ENCODE data around the gene SPON1. TPM values are rescaled to one million over a fixed set of nuclear protein-coding genes. Genes with fewer than 3 reads are reported as not detected.

Gene SPON1
- total RNA-seq, 1 experiment from 2014 or later, result 6.4 TPM

- Mint-ChIP-seq H3K4me1 (peaks cover 8% of the 10 kb centered on the region), H3K4me3 (no peak overlapping the region), H3K27ac (no peak overlapping the region), H3K36me3 (no peaks in the 10 kb centered on the region), H3K27me3 (ENCODE audit: low read depth) (peaks cover 2% of the 10 kb centered on the region), H3K9me3 (no peaks in the 10 kb centered on the region)
- no peak for TF ChIP-seq ZNF219 (CRISPR knock-in tag; IDR thresholded peaks at IDR 0.05; ENCODE audit: borderline replicate concordance)
- no peak for TF ChIP-seq PRRX2 (CRISPR knock-in tag; IDR thresholded peaks at IDR 0.05)
- no peak for TF ChIP-seq SMAD3 (CRISPR knock-in tag; IDR thresholded peaks at IDR 0.05; ENCODE audit: borderline replicate concordance)
- TF ChIP-seq, protein P1, sequence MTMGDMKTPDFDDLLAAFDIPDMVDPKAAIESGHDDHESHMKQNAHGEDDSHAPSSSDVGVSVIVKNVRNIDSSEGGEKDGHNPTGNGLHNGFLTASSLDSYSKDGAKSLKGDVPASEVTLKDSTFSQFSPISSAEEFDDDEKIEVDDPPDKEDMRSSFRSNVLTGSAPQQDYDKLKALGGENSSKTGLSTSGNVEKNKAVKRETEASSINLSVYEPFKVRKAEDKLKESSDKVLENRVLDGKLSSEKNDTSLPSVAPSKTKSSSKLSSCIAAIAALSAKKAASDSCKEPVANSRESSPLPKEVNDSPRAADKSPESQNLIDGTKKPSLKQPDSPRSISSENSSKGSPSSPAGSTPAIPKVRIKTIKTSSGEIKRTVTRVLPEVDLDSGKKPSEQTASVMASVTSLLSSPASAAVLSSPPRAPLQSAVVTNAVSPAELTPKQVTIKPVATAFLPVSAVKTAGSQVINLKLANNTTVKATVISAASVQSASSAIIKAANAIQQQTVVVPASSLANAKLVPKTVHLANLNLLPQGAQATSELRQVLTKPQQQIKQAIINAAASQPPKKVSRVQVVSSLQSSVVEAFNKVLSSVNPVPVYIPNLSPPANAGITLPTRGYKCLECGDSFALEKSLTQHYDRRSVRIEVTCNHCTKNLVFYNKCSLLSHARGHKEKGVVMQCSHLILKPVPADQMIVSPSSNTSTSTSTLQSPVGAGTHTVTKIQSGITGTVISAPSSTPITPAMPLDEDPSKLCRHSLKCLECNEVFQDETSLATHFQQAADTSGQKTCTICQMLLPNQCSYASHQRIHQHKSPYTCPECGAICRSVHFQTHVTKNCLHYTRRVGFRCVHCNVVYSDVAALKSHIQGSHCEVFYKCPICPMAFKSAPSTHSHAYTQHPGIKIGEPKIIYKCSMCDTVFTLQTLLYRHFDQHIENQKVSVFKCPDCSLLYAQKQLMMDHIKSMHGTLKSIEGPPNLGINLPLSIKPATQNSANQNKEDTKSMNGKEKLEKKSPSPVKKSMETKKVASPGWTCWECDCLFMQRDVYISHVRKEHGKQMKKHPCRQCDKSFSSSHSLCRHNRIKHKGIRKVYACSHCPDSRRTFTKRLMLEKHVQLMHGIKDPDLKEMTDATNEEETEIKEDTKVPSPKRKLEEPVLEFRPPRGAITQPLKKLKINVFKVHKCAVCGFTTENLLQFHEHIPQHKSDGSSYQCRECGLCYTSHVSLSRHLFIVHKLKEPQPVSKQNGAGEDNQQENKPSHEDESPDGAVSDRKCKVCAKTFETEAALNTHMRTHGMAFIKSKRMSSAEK (CRISPR knock-in tag; IDR thresholded peaks at IDR 0.05; ENCODE audit: borderline replicate concordance), result no peak
- TF ChIP-seq ZNF416 (CRISPR knock-in tag; IDR thresholded peaks at IDR 0.05), result no peak
- no peak for TF ChIP-seq CREB1 (CRISPR knock-in tag; IDR thresholded peaks at IDR 0.05)
- TF ChIP-seq TP53 (CRISPR knock-in tag; IDR thresholded peaks at IDR 0.05), result no peak
- TF ChIP-seq, protein P2, sequence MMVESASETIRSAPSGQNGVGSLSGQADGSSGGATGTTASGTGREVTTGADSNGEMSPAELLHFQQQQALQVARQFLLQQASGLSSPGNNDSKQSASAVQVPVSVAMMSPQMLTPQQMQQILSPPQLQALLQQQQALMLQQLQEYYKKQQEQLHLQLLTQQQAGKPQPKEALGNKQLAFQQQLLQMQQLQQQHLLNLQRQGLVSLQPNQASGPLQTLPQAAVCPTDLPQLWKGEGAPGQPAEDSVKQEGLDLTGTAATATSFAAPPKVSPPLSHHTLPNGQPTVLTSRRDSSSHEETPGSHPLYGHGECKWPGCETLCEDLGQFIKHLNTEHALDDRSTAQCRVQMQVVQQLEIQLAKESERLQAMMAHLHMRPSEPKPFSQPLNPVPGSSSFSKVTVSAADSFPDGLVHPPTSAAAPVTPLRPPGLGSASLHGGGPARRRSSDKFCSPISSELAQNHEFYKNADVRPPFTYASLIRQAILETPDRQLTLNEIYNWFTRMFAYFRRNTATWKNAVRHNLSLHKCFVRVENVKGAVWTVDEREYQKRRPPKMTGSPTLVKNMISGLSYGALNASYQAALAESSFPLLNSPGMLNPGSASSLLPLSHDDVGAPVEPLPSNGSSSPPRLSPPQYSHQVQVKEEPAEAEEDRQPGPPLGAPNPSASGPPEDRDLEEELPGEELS (CRISPR knock-in tag; IDR thresholded peaks at IDR 0.05), result no peak
- no peak for TF ChIP-seq SMAD4 (CRISPR knock-in tag; IDR thresholded peaks at IDR 0.05)
- ATAC-seq (no peak), DNase-seq (ENCODE audit: low spot score) (no peak)
- ChIA-PET CTCF (interaction anchor here (1.2 kb wide), 1 partner anchor 60 kb away, joined by 4 read pairs; the partner anchor contains the start of gene SPON1), POLR2A (no interaction called here)
These were observed 59.7 kb downstream of the SPON1 start for GRCh38 chr11:14022251-14022650.

GRCh38 chr11:14022821-14023220 is 60.3 kb downstream of the SPON1 start:
- DNase-seq (ENCODE audit: low spot score) (no peak), ATAC-seq (peak; percentile 72)
- TF ChIP-seq NFATC4 (CRISPR knock-in tag; IDR thresholded peaks at IDR 0.05) (no peak), TP53 (CRISPR knock-in tag; IDR thresholded peaks at IDR 0.05) (no peak), NR2C2 (CRISPR knock-in tag; IDR thresholded peaks at IDR 0.05) (no peak), ESRRA (CRISPR knock-in tag; IDR thresholded peaks at IDR 0.05; ENCODE audit: borderline replicate concordance) (no peak), CBFB (CRISPR knock-in tag; IDR thresholded peaks at IDR 0.05; ENCODE audit: low read depth) (no peak), FOXK1 (CRISPR knock-in tag; IDR thresholded peaks at IDR 0.05) (no peak)
- TF ChIP-seq, protein P3, sequence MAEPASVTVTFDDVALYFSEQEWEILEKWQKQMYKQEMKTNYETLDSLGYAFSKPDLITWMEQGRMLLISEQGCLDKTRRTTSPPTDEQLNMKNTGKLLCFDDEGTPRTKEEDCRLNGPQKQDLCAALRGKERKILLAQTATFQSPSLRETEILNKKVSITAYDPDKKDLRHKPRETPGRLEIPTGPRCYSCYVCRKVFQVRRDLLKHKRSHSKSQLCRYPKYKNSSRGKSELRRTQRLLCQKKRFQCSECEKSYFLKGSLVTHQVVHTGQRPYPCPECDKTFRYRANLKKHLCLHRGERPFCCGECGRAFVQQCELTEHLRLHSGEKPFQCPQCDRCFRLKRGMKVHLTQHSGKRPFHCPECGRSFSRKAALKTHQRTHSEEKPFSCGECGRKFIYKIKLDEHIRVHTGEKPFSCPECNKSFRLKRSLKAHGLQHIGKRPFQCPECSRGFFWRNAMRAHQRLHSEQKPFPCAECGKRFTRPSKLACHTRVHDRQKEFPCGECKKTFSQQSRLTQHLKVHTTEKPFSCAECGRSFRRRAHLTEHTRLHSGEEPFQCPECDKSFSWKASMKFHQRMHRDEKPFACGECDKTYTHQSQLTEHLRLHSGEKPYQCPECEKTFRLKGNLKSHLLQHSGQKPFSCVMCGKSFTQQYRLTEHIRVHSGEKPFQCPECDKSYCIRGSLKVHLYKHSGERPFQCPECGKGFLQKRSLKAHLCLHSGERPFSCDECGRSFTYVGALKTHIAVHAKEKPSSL (CRISPR knock-in tag; conservative IDR thresholded peaks at IDR 0.05), result no peak
- TF ChIP-seq, protein P4, sequence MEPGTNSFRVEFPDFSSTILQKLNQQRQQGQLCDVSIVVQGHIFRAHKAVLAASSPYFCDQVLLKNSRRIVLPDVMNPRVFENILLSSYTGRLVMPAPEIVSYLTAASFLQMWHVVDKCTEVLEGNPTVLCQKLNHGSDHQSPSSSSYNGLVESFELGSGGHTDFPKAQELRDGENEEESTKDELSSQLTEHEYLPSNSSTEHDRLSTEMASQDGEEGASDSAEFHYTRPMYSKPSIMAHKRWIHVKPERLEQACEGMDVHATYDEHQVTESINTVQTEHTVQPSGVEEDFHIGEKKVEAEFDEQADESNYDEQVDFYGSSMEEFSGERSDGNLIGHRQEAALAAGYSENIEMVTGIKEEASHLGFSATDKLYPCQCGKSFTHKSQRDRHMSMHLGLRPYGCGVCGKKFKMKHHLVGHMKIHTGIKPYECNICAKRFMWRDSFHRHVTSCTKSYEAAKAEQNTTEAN (CRISPR knock-in tag; IDR thresholded peaks at IDR 0.05), result no peak
- ChIA-PET POLR2A (no interaction called here), CTCF (interaction anchor here (1.2 kb wide), 1 partner anchor 60 kb away, joined by 4 read pairs; the partner anchor contains the start of gene SPON1)
- H3K9me3 Mint-ChIP-seq, result no peaks in the 10 kb centered on the region
- no peaks in the 10 kb centered on the region for H3K36me3 Mint-ChIP-seq
- H3K4me1 Mint-ChIP-seq, result peaks cover 8% of the 10 kb centered on the region
- H3K27ac Mint-ChIP-seq, result no peak overlapping the region
- no peak overlapping the region for H3K4me3 Mint-ChIP-seq
- peaks cover 2% of the 10 kb centered on the region for H3K27me3 Mint-ChIP-seq (ENCODE audit: low read depth)
